Natural killer cell (primary cell): ENCODE measurements around the gene IL1RAPL1. TPM values are rescaled to one million over a fixed set of nuclear protein-coding genes. Genes with fewer than 3 reads are reported as not detected.

Source experiments
- ATAC-seq, 3 donors: fragments of 150-1000 bp in 2 of 3; fragments of 200-7000 bp in 1 of 3; cut with Tn5 transposase; 1 replicate in 1 of 3; 2 replicates in 2 of 3; pipeline ENCODE4 v1.10.0; 2021; ENCODE audit warnings: mild to moderate bottlenecking in 2 of 3, moderate library complexity in 2 of 3
- DNase-seq, 2 donors: peaks; one replicate each; pipeline versions ENCODE4 v3.0.0 to v3.0.0-alpha.2; 2013 to 2021; ENCODE audit warnings: mixed read lengths in 1 of 2
- H3K27ac ChIP-seq: one replicate; pipeline ENCODE4 v1.5.1; 2013; ENCODE audit warnings: mild to moderate bottlenecking, low read length
- H3K27me3 ChIP-seq: one replicate; pipeline ENCODE4 v1.6.1; 2013; ENCODE audit warnings: low read length; ENCODE audit not compliant: control insufficient read depth, insufficient read depth
- H3K36me3 ChIP-seq: one replicate; pipeline ENCODE4 v1.6.1; 2013; ENCODE audit warnings: low read length; ENCODE audit not compliant: control insufficient read depth, insufficient read depth
- H3K4me1 ChIP-seq: one replicate; pipeline ENCODE4 v1.6.1; 2013; ENCODE audit warnings: low read length; ENCODE audit not compliant: control insufficient read depth, insufficient read depth
- H3K4me3 ChIP-seq: one replicate; pipeline ENCODE4 v1.5.1; 2013; ENCODE audit warnings: low read length
- H3K9me3 ChIP-seq: one replicate; pipeline ENCODE4 v1.6.1; 2013; ENCODE audit warnings: low read length; ENCODE audit not compliant: control insufficient read depth, insufficient read depth
- H3K27ac Mint-ChIP-seq, 2 donors: one replicate each; pipeline ENCODE4 v1.8.0; 2022; ENCODE audit warnings: mild to moderate bottlenecking in 2 of 2, mixed read lengths in 2 of 2, moderate library complexity in 1 of 2
- H3K27me3 Mint-ChIP-seq, 2 donors: one replicate each; pipeline ENCODE4 v1.8.0; 2022; ENCODE audit warnings: low read depth in 2 of 2, mixed read lengths in 2 of 2
- H3K36me3 Mint-ChIP-seq: one replicate; pipeline ENCODE4 v1.8.0; 2022; ENCODE audit warnings: mixed read lengths
- H3K4me1 Mint-ChIP-seq, 2 donors: one replicate each; pipeline ENCODE4 v1.8.0; 2022; ENCODE audit warnings: mixed read lengths in 2 of 2
- H3K4me3 Mint-ChIP-seq: one replicate; pipeline ENCODE4 v1.8.0; 2022; ENCODE audit warnings: mild to moderate bottlenecking, moderate library complexity, mixed read lengths
- H3K9me3 Mint-ChIP-seq, 2 donors: one replicate each; pipeline ENCODE4 v1.8.0; 2022; ENCODE audit warnings: mixed read lengths in 2 of 2
- WGBS: methylation state at CpG from one replicate; pipeline ENCODE4 v1.1.7; 2013; ENCODE audit warnings: missing lambda C conversion rate; ENCODE audit not compliant: insufficient coverage; 5-methylcytosine and 5-hydroxymethylcytosine counted together
- intact Hi-C: fragments of 100-400 bp; cut with micrococcal nuclease; formaldehyde crosslinking; loops from one replicate; pipeline ENCODE4 v1.14.2; 2022
- total RNA-seq, 4 donors: library from RNA; stranded (reverse); fragments of 120-200 nt in 1 of 4; gene quantifications; one replicate each; pipeline versions ENCODE4 v1.2.3 to v1.2.4, GENCODE V29; 2013 to 2022
- TF ChIP-seq, protein P1 (sequence below): fragments of 200-600 bp; IDR thresholded peaks from one replicate; pipeline ENCODE4 v1.8.0; 2022; ENCODE audit warnings: antibody characterized with exemption

The IL1RAPL1 gene
- total RNA-seq, 3 donors from 2014 or later (not counting 1 experiment from before 2014, with no cell fraction given), result not detected

DNA sequence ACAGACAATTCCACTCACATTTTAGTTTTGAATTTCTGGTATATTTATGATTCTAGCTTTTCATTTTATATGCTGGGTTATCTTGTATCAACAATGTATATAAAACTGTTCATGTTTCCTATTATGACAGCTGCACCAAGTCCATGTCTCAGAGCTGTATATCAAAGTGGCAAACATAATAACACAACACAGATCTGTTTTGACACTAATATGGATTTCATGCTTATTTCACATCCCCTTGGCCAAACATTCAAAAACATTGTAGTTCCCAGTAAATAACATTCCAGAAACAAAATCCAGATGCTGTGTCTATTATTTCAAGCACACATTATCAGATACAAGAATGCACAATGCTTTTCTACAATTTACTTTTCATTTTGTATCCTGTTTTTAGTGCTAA is 1247.5 kb downstream of the IL1RAPL1 start:
- Histone ChIP-seq H3K4me3 (no peak overlapping the region), H3K27ac (no peak overlapping the region), H3K4me1 (no peaks in the 10 kb centered on the region), H3K9me3 (no peaks in the 10 kb centered on the region), H3K36me3 (no peaks in the 10 kb centered on the region), H3K27me3 (no peaks in the 10 kb centered on the region)
- ATAC-seq (no peak), DNase-seq (no peak)
- no peak overlapping the region for H3K27ac Mint-ChIP-seq
- H3K4me1 Mint-ChIP-seq, result no peaks in the 10 kb centered on the region
- H3K27me3 Mint-ChIP-seq, result no peaks in the 10 kb centered on the region
- no peaks in the 10 kb centered on the region for H3K36me3 Mint-ChIP-seq
- no peak overlapping the region for H3K4me3 Mint-ChIP-seq
- peaks cover 0 to 3% of the 10 kb centered on the region in 2 donors for H3K9me3 Mint-ChIP-seq
- TF ChIP-seq, protein P1, sequence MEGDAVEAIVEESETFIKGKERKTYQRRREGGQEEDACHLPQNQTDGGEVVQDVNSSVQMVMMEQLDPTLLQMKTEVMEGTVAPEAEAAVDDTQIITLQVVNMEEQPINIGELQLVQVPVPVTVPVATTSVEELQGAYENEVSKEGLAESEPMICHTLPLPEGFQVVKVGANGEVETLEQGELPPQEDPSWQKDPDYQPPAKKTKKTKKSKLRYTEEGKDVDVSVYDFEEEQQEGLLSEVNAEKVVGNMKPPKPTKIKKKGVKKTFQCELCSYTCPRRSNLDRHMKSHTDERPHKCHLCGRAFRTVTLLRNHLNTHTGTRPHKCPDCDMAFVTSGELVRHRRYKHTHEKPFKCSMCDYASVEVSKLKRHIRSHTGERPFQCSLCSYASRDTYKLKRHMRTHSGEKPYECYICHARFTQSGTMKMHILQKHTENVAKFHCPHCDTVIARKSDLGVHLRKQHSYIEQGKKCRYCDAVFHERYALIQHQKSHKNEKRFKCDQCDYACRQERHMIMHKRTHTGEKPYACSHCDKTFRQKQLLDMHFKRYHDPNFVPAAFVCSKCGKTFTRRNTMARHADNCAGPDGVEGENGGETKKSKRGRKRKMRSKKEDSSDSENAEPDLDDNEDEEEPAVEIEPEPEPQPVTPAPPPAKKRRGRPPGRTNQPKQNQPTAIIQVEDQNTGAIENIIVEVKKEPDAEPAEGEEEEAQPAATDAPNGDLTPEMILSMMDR, result no peak
- intact Hi-C loops, result no loop called here

DNA sequence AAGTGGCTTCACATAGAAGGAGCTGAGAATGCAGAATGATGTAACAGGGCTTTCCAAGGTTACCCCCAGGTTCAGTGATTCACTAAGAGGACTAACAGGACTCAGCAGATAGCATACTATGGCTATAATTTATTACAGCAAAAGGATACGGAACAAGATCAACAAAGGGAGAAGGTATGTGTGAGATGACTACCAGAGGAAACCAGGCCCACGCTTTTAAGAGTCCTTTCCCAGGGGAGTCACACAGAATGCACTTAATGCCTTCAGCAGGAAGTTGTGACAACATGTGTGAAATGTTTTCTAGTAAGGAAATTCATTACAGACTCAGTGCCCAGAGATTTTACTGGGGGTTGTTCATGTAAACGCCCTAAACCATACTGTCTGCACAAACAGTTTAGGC is 1254.5 kb downstream of the IL1RAPL1 start:
- Mint-ChIP-seq H3K27me3 (no peaks in the 10 kb centered on the region), H3K9me3 (peaks cover 3 to 6% of the 10 kb centered on the region in 2 donors), H3K27ac (no peak overlapping the region), H3K36me3 (no peaks in the 10 kb centered on the region), H3K4me3 (no peak overlapping the region), H3K4me1 (no peaks in the 10 kb centered on the region)
- H3K9me3 ChIP-seq, result no peaks in the 10 kb centered on the region
- DNase-seq, result no peak
- TF ChIP-seq, protein P1, result no peak
- intact Hi-C loops, result no loop called here
- no peaks in the 10 kb centered on the region for H3K27me3 ChIP-seq
- H3K36me3 ChIP-seq, result no peaks in the 10 kb centered on the region
- no peak overlapping the region for H3K27ac ChIP-seq
- WGBS, result 63% methylated on average over 3 of the region's 3 CpGs
- no peak overlapping the region for H3K4me3 ChIP-seq
- no peaks in the 10 kb centered on the region for H3K4me1 ChIP-seq
- ATAC-seq, result no peak

DNA sequence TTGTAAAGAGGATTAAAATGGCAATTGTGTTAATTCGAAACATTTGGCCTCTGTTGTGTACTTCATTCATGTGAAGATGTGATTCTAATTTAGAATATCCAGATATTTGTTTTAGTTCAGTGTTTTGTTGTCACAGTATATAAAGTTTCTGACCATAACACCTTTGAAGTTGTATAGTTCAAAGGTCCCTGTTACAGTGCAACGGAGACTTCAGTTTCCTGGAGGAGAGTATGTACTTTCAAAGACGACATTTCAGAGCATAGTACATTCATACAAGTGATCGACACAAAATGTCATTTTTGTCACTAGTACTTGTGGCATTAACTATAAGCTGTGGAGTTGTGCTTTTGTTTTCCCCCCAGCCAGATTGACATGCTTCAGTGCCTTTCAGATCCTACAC is 1255.3 kb downstream of the IL1RAPL1 start:
- Histone ChIP-seq H3K4me1 (no peaks in the 10 kb centered on the region), H3K36me3 (no peaks in the 10 kb centered on the region), H3K9me3 (no peaks in the 10 kb centered on the region), H3K4me3 (no peak overlapping the region), H3K27me3 (no peaks in the 10 kb centered on the region), H3K27ac (no peak overlapping the region)
- ATAC-seq (no peak), DNase-seq (no peak)
- Mint-ChIP-seq H3K4me1 (no peaks in the 10 kb centered on the region), H3K9me3 (peaks cover 3 to 6% of the 10 kb centered on the region in 2 donors), H3K27me3 (no peaks in the 10 kb centered on the region), H3K36me3 (no peaks in the 10 kb centered on the region), H3K4me3 (no peak overlapping the region), H3K27ac (no peak overlapping the region)
- intact Hi-C loops, result no loop called here
- TF ChIP-seq, protein P1, result no peak
- 75% methylated on average over 1 of the region's 4 CpGs for WGBS

DNA sequence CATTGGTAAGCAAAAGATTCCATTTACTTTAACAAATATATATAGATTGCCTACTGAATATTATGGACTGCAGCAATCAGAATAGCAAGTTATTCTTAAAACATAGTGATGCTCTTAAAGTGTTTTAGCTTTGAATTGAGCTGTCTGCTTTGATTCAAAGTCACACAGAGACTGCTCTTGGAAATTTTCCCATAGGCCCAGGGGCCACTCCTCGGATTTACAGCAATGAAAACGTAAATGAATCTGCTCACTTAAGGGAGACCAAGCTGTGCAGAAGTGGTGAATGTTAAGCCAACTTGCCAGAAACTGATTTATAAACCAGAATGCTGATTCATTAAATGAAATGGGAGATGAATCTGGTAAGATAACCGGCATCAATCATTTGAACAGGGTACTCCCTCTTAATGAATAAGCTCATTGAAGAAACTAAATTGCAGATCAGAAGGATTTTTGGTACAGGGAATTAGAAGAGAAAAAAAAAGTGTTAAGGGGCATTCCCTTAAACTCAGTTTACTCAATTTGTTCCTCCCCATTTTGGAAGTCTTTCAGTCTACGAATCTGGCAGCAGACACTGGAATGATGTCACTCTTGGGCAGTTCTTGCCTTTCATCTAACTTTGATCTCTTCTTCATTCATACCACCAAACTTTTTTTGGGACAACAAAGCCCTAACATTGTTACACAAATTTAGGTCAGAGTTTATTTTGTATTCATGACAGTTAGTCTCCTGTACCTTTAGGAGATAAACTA is 1264.8 kb downstream of the IL1RAPL1 start:
- no peak overlapping the region for H3K27ac Mint-ChIP-seq
- 71% methylated on average over 3 of the region's 4 CpGs for WGBS
- H3K27ac ChIP-seq, result no peak overlapping the region
- H3K36me3 ChIP-seq, result no peaks in the 10 kb centered on the region
- H3K36me3 Mint-ChIP-seq, result no peaks in the 10 kb centered on the region
- H3K4me3 ChIP-seq, result no peak overlapping the region
- TF ChIP-seq, protein P1, result no peak
- H3K27me3 ChIP-seq, result no peaks in the 10 kb centered on the region
- H3K27me3 Mint-ChIP-seq, result no peaks in the 10 kb centered on the region
- DNase-seq (no peak), ATAC-seq (no peak)
- intact Hi-C loops, result no loop called here
- H3K9me3 ChIP-seq, result no peaks in the 10 kb centered on the region
- H3K4me1 Mint-ChIP-seq, result no peaks in the 10 kb centered on the region
- H3K4me3 Mint-ChIP-seq, result no peak overlapping the region
- H3K4me1 ChIP-seq, result no peaks in the 10 kb centered on the region
- peaks cover 0 to 5% of the 10 kb centered on the region in 2 donors for H3K9me3 Mint-ChIP-seq
